Epithelial cell of prostate (primary cell): Measurements from ENCODE around the gene FAM170B.

Experiments used
- DNase-seq: peaks from one replicate; pipeline ENCODE4 v3.0.0-alpha.2; 2011; ENCODE audit warnings: low read depth, low spot score
- H3K27ac ChIP-seq: fragments of 450-650 bp; 2 replicates; pipeline ENCODE4 v1.5.1; 2017; ENCODE audit warnings: mild to moderate bottlenecking

Gene FAM170B

GRCh38 chr10:49170632-49171325, 37.0 kb upstream of the FAM170B start:
- no peak for DNase-seq

GRCh38 chr10:49169776-49170175, 36.0 kb upstream of the FAM170B start:
- DNase-seq = no peak
- no peak overlapping the region for H3K27ac ChIP-seq

More at GRCh38 chr10:49170632-49171325, 37.0 kb upstream of the FAM170B start:
- H3K27ac ChIP-seq = no peak overlapping the region

DNA sequence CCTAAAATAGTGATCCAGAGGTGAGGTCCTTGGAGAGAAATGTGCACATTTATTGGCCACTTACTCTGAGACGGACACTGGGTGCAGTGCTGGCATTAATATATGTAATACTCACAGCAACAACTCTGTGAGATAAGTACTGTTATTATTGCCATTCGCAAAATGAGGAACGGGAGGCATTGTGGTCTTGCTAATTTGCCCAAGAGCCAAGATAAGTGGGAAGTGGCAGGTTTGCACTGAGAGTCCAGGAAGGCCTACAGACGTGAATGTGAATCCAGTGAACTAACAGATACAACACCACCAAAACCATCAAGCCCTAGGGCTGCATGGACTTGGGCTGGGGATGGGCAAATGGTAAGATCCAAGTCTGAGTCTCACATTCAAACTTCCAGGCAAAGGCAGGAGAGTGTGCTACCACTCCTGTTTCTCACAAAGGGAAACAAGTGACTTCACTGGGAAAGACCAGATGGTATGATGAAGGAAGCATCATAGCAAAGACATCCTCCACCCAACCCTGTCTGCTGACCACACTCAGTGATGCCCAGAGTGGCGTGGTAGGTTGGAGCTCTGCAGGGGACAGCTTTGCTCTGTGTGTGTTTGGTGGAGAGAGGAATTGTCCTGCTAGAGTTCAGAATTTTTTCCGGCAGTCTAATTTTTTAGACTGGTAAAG, 35.1 kb upstream of the FAM170B start:
- DNase-seq = no peak
- no peak overlapping the region for H3K27ac ChIP-seq

GRCh38 chr10:49168171-49168540, 34.3 kb upstream of the FAM170B start:
- H3K27ac ChIP-seq = no peak overlapping the region

GRCh38 chr10:49167425-49168170, 33.8 kb upstream of the FAM170B start:
- DNase-seq = no peak
- no peak overlapping the region for H3K27ac ChIP-seq

More at GRCh38 chr10:49168171-49168540, 34.3 kb upstream of the FAM170B start:
- no peak for DNase-seq

- no peak for DNase-seq
- H3K27ac ChIP-seq = no peak overlapping the region
Observed at GRCh38 chr10:49166484-49167400, 32.9 kb upstream of the FAM170B start.

DNA sequence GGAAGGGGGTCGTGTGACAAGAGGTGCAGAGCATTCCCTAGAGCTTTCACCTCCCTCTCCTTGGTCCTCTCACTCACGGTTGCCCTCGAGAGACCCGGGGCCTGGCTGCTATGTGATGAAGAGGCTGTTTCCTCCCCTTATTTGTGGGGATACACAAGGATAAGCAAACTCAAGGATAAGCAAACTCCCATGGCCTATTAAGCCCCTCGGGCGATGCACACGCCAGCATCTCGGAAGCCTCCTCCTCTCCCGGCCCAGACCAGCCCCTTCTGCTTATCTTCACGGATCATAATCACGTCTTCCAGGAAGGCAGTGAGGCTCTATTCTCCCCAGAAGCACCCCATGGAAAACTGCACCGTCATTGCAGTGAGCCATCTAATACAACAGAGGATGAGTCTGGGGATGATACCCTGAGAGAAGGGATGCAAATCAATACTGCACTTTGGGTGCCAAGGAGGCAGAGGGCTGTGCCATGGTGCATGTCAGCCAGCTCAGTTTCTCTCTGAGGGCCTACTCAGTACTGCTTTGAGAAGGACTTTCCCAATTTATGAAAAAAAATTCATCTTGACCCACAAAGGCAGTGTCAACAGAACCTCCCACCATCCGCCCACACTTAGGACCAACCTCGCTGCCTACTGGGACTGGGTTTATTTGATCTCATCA, 32.1 kb upstream of the FAM170B start:
- no peak for DNase-seq
- no peak overlapping the region for H3K27ac ChIP-seq

DNA sequence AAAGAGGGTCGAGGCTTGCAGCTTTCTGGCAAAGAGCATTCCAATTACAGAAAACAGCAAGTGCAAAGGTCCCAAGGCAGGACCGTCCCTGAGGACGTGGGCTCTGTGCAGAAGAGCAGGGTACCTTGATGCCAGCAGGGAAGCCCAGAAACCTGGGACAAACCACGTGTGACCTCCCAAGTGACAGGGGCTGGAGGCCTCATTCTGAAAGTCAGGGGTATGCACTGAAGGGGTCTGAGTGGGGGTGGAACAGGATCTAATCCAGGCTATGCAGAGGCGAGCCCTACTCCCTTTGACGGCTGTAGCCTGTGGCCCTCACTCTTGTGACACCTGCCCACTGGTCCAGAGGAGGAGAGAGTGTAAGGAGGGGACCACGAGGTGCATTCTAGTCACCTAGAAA, 31.4 kb upstream of the FAM170B start:
- no peak for DNase-seq
- no peak overlapping the region for H3K27ac ChIP-seq

- DNase-seq = no peak
- H3K27ac ChIP-seq = no peak overlapping the region
Observed at GRCh38 chr10:49164559-49165188, 30.9 kb upstream of the FAM170B start.

- DNase-seq = no peak
- H3K27ac ChIP-seq = no peak overlapping the region
Observed at GRCh38 chr10:49163741-49164140, 29.9 kb upstream of the FAM170B start.

GRCh38 chr10:49162761-49163310, 29.0 kb upstream of the FAM170B start:
- no peak for DNase-seq
- H3K27ac ChIP-seq = no peak overlapping the region

- DNase-seq = no peak
- H3K27ac ChIP-seq = no peak overlapping the region
Observed at GRCh38 chr10:49162063-49162462, 28.2 kb upstream of the FAM170B start.

DNA sequence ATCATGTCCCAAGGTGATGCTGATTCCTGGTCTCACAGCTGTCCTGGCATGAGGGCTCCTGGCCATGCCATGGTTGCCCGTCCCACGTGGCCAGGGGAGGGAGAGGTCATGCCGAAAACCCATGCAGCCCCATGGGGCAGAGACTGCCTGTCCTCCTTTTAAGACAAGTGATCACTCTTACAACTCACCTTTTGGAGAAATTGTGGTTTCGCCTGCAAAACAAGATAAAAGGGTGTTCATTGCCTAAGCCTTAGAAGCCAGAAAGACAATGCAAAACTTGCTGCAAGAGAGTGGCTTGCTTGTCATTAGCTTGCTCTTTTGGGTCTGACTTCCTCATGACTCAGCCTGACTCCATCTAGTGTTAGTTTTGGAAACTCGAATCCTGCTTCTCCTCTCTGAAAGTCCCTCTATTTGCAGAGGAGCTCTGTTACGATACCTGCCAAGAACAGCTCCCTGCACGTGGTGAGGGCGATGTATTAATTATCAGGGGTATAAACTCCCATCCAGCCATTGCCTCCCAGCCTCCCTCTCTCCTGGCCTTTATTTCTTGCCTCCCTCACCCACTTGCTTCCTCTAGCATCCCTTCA, 27.7 kb upstream of the FAM170B start:
- no peak overlapping the region for H3K27ac ChIP-seq
- DNase-seq = no peak

DNA sequence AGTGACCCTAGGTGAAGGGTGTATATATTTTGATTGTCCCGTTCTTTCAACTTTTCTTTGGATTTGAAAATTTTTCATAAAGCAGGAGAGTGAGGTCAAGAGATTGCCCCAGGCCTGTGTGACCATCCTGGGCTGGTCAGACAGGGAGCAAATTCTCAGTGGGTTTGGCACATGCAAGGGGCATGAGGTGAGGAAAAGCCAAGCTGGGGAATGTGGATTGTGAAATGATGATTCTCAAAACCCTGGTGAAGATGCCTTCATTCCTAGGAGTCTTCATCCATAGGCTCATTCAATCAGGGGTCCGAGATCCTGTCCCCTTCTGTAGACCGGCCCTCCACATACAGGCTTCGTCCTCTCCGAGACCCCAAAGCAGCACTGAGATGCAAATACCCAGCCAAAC, 27.0 kb upstream of the FAM170B start:
- no peak for DNase-seq
- no peak overlapping the region for H3K27ac ChIP-seq

DNA sequence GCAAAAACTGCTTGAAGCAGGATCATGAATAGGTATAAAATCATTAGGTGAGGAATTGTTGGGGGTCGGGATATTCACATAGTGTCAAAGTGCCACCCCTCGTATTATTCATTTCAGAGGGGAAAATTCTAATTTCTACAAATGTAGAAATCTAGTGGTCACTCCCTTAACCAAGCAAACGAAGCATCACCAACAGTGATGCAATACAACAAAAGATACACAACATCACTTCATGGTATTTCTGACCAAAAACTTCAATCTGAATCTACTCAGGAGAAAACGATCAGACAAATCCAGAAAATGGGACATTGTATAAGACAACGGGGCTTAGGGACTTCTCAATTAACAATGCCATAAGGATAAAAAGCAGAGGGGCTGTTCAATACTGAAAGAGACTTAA, 26.3 kb upstream of the FAM170B start:
- no peak for DNase-seq
- no peak overlapping the region for H3K27ac ChIP-seq

DNA sequence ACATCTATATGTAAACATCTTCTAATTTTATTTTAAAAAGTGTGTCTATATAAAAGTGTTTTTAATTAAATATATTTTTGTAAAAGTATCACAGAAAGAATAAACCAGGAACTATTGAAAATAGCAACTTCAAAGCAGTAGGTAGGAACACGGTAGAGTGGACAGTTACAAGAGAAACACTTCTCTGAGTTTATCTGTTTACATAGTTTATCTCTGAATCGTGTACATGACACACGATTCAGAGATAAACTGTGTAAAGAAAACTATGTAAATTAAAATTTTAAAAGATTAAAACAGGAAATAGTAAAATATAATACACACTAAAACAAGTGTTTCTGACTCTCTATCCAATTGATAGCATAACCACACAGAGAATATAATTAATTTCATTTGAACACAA, 25.1 kb upstream of the FAM170B start:
- no peak for DNase-seq
- no peak overlapping the region for H3K27ac ChIP-seq

DNA sequence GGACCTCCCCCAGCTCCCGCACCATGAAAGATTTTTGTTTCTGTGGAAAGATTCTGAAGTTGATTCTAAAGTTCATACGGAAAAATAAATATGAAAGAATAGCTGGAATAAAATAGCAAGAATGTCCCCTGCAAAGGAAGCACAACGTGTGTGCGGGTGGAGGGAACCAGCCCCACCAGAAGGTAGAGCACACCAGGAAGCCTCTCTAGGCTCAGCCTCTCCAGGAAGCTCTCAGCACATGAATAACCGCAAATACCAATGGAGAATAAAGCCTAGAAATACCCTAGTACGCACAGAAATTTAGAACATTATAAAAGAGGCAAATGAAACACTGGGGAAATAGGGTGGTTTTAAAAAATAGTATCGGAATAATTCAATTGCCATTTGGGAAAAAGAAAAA, 24.6 kb upstream of the FAM170B start:
- DNase-seq = no peak
- H3K27ac ChIP-seq = no peak overlapping the region

DNA sequence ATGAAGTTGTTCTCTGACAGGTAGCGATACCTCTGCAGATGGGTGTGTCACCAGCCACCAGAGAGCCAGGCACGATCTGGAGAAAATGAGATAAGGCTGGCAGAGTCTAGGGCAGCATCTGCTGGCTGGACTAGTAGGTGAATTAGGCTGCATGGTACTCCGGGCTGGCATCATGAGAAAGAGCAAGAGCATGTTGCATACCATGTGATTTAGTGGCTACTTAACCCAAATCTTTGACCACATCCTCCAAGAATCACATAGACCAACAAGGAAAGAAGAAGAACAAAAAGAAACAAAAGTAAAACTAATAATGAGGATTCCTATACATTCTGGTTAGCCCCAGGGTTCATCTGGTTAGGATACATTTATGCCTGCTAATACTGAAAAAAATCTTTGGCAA, 23.4 kb upstream of the FAM170B start:
- no peak for DNase-seq
- no peak overlapping the region for H3K27ac ChIP-seq

DNA sequence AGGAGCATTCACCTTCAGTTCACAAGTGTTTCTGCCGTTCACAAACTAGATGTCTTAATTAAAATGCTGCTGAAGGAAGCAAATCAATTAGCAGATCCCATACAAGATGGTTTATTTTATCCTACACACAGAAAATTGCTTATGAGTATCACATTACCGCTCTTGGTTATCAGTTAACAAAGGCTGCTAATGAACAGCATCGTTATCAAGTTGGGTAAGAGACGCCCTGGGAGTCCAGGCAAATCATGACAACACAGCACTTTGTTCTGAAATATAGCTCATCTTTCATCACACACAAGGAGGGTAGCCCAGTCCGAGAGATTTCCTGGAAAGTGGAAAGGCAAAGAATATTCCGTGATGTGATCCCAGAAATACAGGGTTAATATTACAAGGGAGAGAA, 20.8 kb upstream of the FAM170B start:
- no peak overlapping the region for H3K27ac ChIP-seq
- DNase-seq = no peak
